Fibroblast of lung (primary cell): ENCODE data around the gene NHSL2.

Source experiments
- CTCF ChIP-seq, 2 donors: IDR thresholded peaks in 1 of 2; conservative IDR thresholded peaks in 1 of 2; 1 replicate in 1 of 2; 2 replicates in 1 of 2; pipeline ENCODE4 v1.5.1; 2011 to 2012; ENCODE audit warnings: low read length in 2 of 2, control low read depth in 1 of 2, inconsistent platforms in 1 of 2, low read depth in 1 of 2, mild to moderate bottlenecking in 1 of 2
- EZH2 ChIP-seq: IDR thresholded peaks from 2 replicates; pipeline ENCODE4 v1.5.1; 2012; ENCODE audit warnings: low read length, control low read depth, mild to moderate bottlenecking; ENCODE audit errors: missing control alignments

- no peak for TF ChIP-seq CTCF (conservative IDR thresholded peaks at IDR 0.05 in 1 of 2, IDR thresholded peaks at IDR 0.05 in 1 of 2; ENCODE audit: low read depth in 1 of 2, low read length in 2 of 2)
- no peak for TF ChIP-seq EZH2
Observed at GRCh38 chrX:71923516-71923915, 12.9 kb downstream of the NHSL2 start.
